Activated CD4-positive, CD25-positive, alpha-beta regulatory T cell treated with anti-CD3 and anti-CD28 coated beads, Interleukin-2, amount 50 U/mL, for 16 hours (primary cell): ENCODE measurements around the gene LIM2.

Source experiments
- DNase-seq: peaks from one replicate; pipeline ENCODE4 v3.0.0-alpha.2; 2020; ENCODE audit warnings: low read depth, low spot score

Gene LIM2

DNA sequence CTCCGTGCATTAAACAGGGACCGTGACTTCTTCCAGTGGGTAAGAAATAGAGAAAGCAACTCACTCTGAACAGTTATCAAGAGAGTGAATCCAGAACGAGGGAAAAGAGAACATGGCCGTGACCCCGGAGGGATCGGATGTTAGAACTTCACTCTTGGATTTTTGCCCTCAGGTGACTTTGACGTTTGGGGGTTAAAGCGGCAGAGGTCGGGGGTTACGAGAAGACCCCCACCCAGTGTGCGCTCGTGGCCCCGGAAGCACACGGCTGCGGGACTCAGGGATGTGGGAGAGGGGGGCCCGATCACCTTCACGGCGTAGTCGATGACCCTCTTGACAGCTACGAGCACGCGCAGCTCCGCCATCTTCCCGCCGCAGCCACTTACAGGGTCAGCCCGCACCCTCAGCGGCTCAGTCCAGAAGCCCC is 21.8 kb downstream of the LIM2 start, which contains the start of gene ETFB:
TSS of gene ETFB (minus strand) at position 424 of the 424 bp plus-strand sequence. CDS start at position 362, 62 bp downstream.
- DNase-seq, result no peak

DNA sequence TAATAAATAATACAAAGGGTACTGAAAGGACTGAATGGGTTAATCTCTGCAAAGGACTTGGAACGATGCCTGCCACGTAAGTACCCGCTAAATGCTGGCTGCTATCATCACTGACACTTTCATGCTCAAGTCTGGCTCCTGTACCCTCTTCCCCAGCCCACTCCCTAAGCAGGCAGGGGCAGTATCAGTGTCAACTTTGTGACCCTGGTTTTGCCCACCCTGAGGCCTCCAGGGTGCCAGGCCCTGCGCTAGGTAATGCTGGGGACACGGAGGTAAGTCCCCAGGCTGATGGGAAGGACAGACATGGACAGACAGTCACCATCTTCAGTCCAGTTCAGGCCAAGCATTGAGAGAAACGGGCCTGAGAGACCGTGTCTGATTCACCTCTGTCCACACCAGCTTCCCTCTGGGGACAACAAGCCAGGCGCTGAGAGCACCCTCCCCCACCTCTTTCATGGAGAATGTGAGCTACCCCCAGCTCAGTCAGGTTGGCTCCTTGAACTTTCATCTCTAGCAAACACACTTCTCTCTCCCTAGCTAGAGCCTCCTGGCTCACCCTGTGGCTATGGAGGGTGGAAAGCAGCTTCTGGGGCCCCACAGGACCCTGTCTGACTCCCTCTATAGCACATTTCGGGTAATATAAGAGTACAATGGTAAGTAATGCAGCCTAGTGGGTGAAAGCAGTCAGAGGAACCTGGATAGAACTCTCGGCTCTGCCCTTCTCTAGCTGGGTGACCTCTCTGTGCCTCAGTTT is 22.4 kb downstream of the LIM2 start:
- DNase-seq, result no peak

DNA sequence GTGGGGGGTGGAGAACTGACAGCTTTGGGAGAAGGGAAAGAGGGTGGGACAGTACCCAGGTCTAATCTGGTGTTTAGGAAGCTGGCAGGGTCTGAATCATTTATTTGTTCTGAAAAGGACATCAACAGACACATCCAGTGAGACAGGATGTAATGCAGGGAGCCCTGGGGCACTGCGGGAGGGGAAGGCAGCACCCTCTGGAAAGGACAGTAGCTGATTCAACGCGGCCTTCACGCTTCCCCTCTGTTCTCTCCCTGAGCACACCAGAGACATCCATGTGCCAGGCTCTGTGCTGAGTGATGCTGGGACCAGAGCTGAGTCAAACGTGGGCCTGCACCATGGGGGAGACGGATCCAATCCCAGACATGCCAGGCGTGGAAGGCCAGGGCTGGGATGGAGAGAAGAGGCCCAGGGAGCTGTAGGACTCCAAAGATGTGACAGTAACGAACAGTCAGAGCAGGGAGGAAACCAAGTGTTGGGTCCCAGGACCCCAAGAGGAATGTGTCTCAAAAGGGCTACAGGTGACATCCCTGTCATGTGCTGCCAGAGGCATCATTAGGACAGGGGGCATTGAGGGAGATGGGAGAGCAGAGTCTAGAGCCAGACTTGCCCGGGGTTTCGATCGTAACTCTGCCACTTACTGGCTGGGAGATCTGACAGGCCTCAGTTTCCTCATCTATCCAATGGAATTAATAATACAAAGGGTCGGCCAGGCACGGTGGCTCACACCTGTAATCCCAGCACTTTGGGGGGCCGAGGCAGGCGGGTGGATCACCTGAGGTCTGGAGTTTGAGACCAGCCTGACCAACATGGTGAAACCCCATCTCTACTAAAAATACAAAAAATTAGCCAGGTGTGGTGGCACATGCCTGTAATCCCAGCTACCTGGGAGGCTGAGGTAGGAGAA is 23.3 kb downstream of the LIM2 start:
- no peak for DNase-seq

DNA sequence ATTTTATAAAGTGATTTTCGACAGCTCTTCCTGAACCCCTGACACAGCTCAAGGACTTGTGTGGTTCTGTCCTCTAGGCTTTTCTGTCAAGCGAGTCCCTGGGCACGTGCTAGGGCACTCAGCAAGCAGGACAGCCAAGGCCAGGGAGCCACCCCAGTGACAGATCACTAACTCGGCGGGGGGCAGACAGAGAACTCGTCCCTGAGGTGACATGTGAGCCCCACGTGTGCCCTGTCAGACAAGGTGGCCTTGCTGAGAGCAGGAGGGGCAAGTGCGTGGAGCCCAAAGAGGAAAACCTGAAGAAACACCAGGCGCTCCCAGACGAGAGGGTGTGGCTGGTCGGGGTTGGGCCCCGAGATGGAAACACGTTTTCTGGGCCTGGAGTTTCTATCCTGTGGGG is 26.5 kb downstream of the LIM2 start:
- DNase-seq, result no peak

DNA sequence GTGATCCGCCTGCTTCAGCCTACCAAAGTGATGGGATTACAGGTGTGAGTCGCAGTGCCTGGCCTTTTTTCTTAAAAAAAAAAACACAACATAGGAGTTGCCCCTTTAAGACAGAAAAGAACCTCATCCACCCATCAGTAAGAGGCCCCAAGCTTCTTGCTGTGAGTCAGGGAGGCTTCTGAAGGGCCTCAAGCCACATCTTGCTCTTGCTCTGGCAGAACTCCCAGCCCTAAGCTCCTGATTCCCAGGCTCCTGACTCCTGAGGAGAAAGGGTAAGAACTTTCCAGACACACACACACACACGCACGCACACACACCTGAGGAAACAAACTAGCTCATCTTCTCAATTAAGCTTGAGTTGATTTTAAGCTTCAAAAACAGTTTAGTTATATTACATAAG is 28.5 kb downstream of the LIM2 start:
- no peak for DNase-seq

DNA sequence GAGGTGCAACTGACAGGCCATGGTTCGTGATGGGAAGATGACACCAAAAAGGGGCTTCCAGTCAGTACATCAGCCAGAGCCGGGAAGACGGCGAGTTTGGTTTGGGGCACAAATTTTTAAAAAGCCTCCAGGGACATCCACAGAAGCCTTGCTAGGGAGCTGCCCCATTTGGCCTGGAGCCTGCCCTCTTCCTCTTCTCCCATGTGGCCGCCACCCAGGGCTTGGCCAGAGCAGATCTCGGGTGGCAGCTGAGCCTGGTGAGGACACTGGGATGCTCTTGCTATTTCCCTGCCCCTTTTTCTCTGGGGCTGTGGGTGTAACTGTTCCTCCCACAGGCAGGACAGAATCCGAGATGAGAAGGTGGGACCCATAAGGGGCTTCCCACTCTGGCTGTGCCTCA is 29.8 kb downstream of the LIM2 start:
- DNase-seq, result no peak

DNA sequence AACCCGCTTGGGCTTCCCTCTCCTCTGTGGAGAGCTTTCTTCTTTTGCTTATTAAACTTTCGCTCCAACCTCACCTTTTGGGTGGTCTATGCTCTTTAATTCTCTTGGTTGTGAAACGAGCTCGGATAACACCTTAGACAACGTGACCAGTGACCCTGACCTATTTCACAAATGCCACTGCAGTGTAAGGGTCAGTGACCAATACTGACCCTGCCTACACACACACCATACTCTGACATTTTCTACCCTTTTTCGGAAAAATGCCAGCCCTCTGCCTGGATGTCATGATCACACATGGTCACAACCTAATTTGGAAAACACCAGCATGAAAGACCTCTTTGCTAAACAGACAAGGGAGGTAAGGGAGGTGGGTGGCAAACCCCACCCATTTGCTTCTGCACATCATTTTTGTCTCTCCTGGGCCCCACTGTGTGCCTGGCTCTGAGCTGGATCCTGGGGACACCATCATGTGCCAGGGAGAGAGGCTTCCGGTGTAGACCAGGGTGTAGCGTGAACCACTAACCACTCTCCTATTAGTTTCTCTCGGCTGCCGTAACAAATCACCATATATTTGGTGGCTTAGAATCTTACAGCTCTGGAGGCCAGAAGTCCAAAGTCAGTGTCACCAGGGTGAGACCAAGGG is 31.5 kb downstream of the LIM2 start:
- DNase-seq, result no peak

DNA sequence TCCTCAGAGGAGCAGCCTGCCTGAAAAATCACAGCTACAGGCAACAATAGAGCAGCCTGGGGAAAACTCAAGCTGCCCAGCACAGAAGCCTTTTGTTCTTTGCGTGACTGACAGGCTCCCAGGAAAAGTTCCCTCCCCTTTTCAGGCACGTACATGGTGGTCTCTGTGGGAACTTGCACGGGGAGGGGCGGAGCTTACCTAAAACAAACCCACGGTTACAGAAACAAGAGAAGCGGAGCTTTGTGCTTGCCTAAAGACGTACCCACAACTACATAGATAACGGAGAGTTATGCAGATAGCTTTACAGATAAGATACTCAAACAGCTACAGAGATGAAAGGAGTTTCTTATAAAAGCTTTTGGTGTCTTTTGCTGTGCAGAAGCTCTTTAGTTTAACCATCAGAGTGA is 33.0 kb downstream of the LIM2 start:
- no peak for DNase-seq

DNA sequence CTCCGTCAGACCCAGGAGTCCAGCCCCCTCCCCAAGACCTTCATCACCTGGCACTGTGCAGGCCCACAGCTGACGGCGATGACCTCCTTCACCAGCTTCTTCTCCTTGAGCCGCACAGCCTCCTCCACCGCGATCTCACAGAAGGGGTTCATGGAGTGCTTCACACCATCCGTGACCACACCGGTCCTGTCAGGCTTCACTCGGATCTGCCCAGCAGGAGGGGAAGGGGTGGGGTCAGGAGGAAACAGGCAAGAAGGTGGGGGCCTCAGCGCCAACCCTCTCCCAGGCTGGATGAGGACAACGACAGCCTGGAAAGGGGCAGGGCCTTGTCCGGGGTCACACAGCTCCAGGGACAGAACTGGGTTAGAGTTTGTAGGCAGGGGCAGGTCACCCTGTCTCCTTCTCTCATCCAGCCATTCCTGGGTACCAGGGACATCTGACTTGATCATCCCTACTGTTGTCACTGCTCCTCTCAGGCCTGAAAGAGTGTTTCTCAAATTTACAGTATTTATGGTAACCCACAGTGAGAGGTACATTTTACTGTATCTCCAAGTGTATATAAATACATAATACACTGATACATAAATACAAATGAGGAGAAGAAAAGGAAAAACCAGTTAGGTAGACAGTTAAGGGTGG is 33.6 kb downstream of the LIM2 start:
- DNase-seq, result no peak

DNA sequence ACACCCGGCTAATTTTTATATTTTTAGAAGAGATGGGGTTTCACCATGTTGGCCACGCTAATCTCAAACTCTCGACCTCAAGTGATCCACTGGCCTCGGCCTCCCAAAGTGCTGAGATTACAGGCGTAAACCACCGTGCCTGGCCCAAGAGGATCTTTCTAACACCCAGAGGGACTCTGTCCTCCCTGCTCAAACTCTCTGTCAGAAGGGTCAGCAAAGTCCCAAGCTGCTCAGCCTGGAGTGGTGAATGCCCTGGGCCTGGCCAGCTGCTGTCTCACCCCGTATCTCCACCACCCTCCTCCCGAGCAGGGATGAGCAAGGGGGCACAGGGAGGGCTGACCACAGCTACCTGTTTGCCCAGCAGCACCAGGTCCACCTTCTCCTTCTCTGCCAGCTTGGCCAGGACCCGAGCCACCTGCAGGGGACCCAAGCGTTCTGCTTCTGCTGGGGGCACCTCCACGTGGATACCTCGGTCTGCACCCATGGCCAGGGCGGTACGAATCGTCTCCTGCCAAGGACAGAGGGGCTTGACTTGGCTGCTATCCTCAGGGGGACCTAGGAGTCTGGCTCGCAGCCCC is 34.9 kb downstream of the LIM2 start:
- DNase-seq, result no peak

DNA sequence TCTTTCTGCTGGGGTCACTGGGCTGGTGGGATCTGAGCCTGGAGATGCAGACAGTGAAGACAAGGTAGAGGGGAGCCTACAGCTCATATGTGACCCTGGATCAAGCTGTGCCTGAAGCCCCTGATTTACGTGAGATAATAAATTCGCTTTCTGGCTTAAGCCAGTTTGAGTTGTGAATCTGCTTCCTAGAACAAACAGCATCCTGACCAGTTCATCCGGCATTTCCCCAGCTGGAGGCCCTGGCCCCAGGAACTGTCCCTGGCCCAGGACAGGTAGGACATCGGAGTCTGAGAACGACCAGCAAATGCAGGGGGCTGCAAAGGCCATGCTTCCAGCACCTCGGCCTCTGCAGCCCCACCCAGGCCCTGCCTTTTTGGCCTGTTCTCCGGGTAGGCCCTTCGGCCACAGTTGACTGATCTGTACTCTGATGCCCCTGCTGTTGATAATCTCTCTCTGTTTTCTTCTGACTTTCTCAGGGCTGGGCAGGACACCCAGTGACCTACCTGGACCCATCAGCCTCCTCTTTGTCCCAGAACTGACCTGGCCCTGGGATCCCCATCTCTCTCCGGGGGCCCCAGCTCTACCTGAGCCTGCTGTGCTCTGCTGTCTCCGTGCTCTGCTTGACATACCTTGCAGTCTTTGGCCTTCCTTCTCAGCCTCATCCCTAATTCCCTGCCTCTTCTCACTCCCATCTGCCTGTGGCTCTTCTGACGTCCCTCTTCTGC is 36.3 kb downstream of the LIM2 start:
- no peak for DNase-seq

DNA sequence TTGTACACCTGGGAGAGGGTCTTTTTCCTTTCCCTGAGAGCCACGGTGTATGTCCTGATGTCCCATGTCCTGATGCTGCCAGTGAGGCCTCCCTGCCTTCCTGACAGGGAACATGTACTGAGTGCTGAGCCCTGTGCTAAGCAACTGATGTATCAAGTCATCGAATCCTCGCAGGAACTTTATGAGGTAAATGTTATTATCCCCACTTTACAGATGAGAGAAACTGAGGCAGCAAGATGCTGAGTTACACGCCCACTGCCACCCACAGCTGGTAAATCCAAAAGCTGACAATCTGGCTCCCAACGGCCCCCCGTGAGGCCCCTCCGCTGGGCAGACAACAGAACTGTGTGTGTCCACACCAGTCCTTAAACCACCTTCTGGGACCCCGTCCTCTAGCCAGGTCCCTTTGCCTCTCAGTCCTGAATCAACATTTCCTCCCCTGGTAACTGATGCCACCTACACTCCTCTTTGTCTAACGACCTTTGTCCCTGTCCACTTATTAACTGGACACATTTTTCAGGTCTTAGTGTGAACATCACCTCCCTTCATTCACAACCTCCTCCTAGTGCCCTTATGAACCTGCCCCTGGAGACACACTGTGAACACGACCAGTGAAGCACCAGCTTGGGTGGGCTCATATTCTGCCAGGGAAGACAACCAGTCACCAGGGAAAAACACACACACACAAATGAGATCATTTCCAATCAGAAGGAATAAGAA is 40.4 kb downstream of the LIM2 start:
- DNase-seq, result no peak

DNA sequence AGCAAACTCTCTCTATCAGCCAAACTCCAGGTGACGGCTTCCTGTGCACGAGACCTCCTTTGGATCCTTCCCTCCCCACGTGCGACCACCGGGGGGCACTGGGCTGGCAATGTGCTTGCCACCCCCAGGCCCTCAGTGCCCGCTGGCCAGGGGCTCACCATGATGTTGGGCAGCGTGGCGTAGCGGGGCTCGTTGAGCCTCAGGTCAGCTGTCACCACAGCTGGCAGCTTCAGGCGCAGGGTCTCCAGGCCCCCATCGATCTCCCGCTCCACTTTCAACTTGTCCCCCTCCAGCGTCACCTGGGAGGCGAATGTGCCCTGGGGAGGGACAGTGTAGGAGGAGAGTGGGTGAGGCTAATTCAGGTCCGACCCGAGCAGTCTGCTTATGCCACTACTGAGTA is 41.0 kb downstream of the LIM2 start:
- DNase-seq, result no peak

DNA sequence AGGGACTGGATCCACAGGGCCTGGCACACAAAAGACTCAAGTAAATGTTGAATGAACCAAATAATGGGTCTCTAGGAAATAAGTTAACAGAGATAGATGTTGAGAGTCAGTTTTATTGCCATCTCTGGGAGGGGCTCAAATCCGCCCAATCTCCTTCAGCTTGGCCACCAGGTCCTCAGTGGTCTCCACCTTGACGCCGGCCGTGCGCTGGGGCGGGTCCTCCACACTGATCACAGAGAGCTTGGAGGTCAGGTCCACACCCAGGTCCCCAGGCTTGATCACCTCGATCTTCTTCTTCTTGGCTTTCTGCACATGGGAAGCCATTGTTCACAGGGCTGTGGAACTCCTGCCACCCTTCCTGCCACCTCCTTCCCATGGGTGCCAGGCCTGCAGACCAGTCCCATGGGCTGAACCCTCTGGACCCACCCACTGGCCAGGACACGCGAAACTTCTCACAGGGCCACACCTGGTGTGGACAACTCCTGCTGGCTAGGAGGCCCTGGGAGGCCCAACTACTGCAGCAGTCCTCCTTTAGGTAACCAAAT is 42.6 kb downstream of the LIM2 start:
- DNase-seq, result no peak

DNA sequence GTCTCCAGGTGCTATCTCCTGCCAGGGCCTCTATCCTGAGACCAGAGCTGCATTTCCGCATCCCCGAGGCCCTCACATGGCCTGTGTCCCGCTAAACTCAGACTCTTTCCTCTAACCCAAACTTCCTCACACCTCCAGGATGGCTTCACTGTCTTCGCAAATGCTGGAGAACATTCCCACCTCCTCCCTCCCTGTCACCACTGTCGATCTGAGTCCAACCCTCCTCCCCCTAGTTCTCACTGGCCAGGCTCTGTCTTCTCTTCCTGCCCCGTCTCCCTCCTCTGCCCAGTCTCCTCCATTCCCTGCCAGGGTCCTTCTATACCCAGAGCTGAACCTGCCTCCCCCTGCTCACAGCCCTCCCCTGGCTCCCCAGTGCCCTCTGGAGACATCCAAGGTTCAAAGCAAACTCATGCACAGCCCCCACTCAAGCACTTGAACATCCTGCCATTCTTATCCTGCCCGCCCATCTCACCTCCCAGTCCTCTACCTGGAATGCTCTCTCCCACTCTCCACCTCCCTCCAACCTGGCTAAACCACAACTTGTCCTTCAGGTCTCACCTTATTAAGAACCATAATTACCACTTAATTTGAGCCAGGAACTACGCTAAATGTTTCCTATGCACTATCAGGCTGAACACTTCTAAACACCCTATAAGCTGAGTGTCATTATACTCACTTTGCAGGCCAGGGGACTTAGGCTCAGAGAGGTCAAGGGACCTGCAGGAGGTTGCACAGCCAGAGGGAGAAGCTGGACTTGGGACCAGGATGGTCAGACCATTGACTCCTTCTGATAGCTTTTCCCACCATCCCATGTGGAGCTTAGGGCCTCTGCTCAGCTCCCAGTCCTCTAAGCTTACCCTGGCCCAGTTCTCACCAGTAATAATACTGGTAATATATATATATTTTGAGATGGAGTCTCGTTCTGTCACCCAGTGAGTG is 44.9 kb downstream of the LIM2 start:
- DNase-seq, result no peak

DNA sequence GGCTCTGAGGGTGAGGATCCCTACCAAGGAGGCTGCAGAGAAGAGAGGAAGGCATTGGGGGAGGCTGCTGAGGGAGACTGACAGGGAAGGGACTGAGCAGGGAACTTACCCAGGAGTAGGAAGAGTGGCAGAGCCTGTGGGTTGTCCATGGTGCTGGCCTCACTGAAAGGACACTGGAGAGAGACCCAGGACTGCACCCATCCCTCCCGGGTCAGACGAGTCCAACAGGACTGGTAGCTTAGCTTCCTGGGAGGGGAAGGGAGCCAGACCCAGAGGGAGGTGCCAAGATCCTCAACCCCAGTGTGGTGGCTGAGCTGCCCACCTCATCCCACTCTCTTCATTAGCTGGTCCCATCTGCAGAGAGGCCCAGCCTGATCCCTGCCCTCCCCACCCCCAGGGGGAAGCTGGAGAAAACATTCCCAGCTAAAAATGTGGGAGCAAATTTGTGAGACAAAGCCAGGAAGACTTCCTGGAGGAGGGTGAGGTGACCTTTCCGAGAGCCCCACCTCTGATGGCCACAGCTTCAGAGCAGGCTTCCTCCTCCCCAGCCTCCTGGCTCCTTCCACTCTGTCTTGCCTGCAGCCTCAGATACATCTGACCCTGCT is 45.7 kb downstream of the LIM2 start, which contains the start of gene VSIG10L:
TSS of gene VSIG10L (minus strand) at position 164 of the 605 bp plus-strand sequence. CDS start at position 149, 15 bp downstream.
- no peak for DNase-seq

DNA sequence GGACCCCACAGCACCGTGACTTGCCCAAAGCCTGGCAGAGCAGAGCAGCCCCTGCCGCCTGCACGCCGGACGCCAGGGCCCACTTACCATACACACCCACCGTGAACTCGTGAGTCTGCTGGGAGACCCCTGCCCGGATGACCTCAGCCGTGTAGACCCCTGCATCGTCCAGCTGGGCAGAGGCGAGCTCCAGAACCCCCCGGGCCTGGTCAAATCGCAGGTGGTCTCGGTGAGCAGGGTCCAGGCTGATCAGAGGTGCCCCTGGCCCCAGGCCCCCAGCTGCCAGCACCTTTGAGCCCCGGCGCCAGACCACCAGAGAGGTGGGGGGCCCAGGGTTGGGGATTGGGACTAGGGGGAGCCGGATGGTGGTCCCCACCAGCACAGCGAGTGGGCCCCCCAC is 46.7 kb downstream of the LIM2 start:
- no peak for DNase-seq
